ENCODE data around the gene WWOX. TPM values are rescaled to one million over a fixed set of nuclear protein-coding genes. Genes with fewer than 3 reads are reported as not detected.

The WWOX gene
- total RNA-seq, 1 experiment from 2014 or later: 28.3 TPM

DNA sequence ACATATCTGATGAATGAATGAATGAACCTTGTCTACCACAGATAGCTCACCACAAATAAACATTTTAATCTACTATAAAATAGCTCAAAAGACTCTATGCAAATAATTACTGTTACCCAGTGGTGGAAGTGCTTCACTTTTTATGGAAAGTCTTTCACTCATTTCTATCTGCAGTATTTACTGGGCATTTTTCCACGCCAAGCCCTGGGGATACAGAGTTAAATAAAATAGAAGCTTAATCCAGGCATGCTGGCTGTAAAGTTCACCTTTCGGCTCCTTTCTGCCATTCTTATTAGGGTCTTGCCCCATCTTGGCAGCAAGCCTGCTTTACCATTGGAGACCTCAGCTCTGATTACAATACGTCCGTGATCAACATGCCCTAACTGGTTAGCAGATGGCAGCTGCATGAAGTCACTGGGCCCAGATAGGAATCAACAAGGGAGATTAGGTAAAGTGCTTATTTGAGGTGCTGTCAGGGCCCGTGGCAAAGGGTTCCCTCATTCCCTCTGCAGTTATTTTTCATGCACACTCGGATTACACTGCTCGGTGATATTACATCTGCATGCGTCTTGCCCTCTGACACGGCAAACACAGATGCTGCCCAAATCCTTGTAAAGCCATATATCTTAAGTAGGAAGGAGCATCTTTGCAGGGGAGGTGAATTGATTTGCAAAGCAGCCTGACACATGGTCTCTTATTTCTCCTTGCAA lies 648.9 kb downstream of the WWOX start:
- ChIA-PET POLR2A (ENCODE audit: unreplicated experiment) (no interaction called here), CTCF (no interaction called here)
- no peak overlapping the region for H3K27ac ChIP-seq (ENCODE audit: low read length)
- ATAC-seq: no peak
- TF ChIP-seq CTCF (conservative IDR thresholded peaks at IDR 0.05; ENCODE audit: low read depth, low read length) (no peak), EZH2phosphoT487 (IDR thresholded peaks at IDR 0.05; ENCODE audit: borderline replicate concordance, low read length) (no peak), EZH2 (IDR thresholded peaks at IDR 0.05; ENCODE audit: low read length, unreplicated experiment) (no peak)
- intact Hi-C loops (cut with micrococcal nuclease): no loop called here
- no peak overlapping the region for H3K9ac ChIP-seq (ENCODE audit: low read length)
- H4K20me1 ChIP-seq (ENCODE audit: low read length): no peaks in the 10 kb centered on the region
- no peak overlapping the region for H3K4me2 ChIP-seq (ENCODE audit: low read length)
- BruUV-seq (replicated peaks): no TSS peak
- no peaks in the 10 kb centered on the region for H3K27me3 ChIP-seq (ENCODE audit: low read length)
- no peak overlapping the region for H2AFZ ChIP-seq (ENCODE audit: low read length)
- no peaks in the 10 kb centered on the region for H3K36me3 ChIP-seq (ENCODE audit: low read depth, low read length)
- H3K79me2 ChIP-seq (ENCODE audit: low read length): no peaks in the 10 kb centered on the region
- H3K9me2 ChIP-seq (replicated peaks; ENCODE audit: low read length): no peaks in the 10 kb centered on the region
- no peaks in the 10 kb centered on the region for H3K9me3 ChIP-seq (ENCODE audit: low read length)
- no peak overlapping the region for H3K4me3 ChIP-seq (ENCODE audit: low read length)
- H3K4me1 ChIP-seq (ENCODE audit: insufficient read depth, low read length): no peaks in the 10 kb centered on the region
- H3F3A ChIP-seq (ENCODE audit: low read length, unreplicated experiment): no peaks in the 10 kb centered on the region
- DNase-seq: no peak

DNA sequence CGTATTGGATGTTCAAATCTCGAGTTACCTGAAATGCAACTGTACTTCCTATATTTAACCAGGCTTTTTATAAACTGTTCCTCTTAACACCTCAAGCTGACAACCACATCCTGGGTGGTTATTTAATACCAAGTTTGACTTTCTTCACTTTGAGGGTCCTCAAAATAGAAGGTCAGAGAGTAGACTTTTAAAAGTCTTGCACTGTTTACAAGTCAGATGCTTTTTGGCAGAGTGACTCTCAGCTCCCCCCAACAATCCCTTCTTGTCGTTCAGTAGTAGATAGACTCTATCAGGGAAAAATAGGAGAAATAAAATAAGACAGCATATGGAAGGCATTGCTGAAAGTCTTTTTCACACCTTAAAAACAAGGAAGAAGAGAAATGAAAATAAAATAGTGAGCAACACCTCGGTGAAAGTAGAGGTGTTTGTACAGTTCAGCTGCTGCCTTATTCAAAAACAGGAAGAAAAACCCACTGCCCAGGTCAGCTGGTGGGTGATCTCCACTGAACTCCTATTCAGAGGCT lies 650.4 kb downstream of the WWOX start:
- H3K9me3 ChIP-seq (ENCODE audit: low read length): no peaks in the 10 kb centered on the region
- no peak for TF ChIP-seq EZH2phosphoT487 (IDR thresholded peaks at IDR 0.05; ENCODE audit: borderline replicate concordance, low read length)
- no peak for TF ChIP-seq EZH2 (IDR thresholded peaks at IDR 0.05; ENCODE audit: low read length, unreplicated experiment)
- TF ChIP-seq CTCF (conservative IDR thresholded peaks at IDR 0.05; ENCODE audit: low read depth, low read length): no peak
- H3K36me3 ChIP-seq (ENCODE audit: low read depth, low read length): no peaks in the 10 kb centered on the region
- no peaks in the 10 kb centered on the region for H3K9me2 ChIP-seq (replicated peaks; ENCODE audit: low read length)
- no peak overlapping the region for H2AFZ ChIP-seq (ENCODE audit: low read length)
- intact Hi-C loops (cut with micrococcal nuclease): no loop called here
- no peaks in the 10 kb centered on the region for H3K4me1 ChIP-seq (ENCODE audit: insufficient read depth, low read length)
- no TSS peak for BruUV-seq (replicated peaks)
- no peak overlapping the region for H3K9ac ChIP-seq (ENCODE audit: low read length)
- H3K79me2 ChIP-seq (ENCODE audit: low read length): no peaks in the 10 kb centered on the region
- H3F3A ChIP-seq (ENCODE audit: low read length, unreplicated experiment): no peaks in the 10 kb centered on the region
- no peaks in the 10 kb centered on the region for H3K27me3 ChIP-seq (ENCODE audit: low read length)
- H3K27ac ChIP-seq (ENCODE audit: low read length): no peak overlapping the region
- H3K4me3 ChIP-seq (ENCODE audit: low read length): no peak overlapping the region
- H3K4me2 ChIP-seq (ENCODE audit: low read length): no peak overlapping the region
- ChIA-PET POLR2A (ENCODE audit: unreplicated experiment) (no interaction called here), CTCF (no interaction called here)
- no peak for DNase-seq
- H4K20me1 ChIP-seq (ENCODE audit: low read length): no peaks in the 10 kb centered on the region
- ATAC-seq: no peak

DNA sequence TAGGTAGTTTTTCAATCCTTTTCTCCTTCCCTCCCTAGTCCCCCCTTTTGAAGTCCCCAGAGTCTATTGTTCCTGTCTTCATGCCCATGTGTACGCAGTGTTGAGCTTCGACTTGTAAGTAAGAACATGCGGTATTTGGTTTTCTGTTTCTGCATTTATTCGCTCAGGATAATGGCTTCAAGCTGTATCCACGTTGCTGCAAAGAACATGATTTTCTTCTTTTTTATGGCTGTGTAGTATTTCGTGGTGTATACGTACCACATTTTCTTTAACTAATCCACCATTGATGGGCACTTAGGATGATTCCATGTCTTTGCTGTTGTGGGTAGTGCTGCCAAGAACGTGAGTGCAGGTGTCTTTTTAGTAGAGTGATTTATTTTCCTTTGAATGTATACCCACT lies 651.2 kb downstream of the WWOX start:
- Histone ChIP-seq H3K9me2 (replicated peaks; ENCODE audit: low read length) (no peaks in the 10 kb centered on the region), H3K4me1 (ENCODE audit: insufficient read depth, low read length) (no peaks in the 10 kb centered on the region), H3K4me3 (ENCODE audit: low read length) (no peak overlapping the region), H3K27ac (ENCODE audit: low read length) (no peak overlapping the region), H3K9ac (ENCODE audit: low read length) (no peak overlapping the region), H3K27me3 (ENCODE audit: low read length) (no peaks in the 10 kb centered on the region), H3K36me3 (ENCODE audit: low read depth, low read length) (no peaks in the 10 kb centered on the region), H4K20me1 (ENCODE audit: low read length) (no peaks in the 10 kb centered on the region), H3K9me3 (ENCODE audit: low read length) (no peaks in the 10 kb centered on the region), H3K79me2 (ENCODE audit: low read length) (no peaks in the 10 kb centered on the region), H3F3A (ENCODE audit: low read length, unreplicated experiment) (no peaks in the 10 kb centered on the region), H2AFZ (ENCODE audit: low read length) (no peak overlapping the region), H3K4me2 (ENCODE audit: low read length) (no peak overlapping the region)
- DNase-seq (no peak), ATAC-seq (no peak)
- ChIA-PET POLR2A (ENCODE audit: unreplicated experiment) (no interaction called here), CTCF (no interaction called here)
- BruUV-seq (replicated peaks): no TSS peak
- intact Hi-C loops (cut with micrococcal nuclease): no loop called here
- TF ChIP-seq EZH2 (IDR thresholded peaks at IDR 0.05; ENCODE audit: low read length, unreplicated experiment) (no peak), CTCF (conservative IDR thresholded peaks at IDR 0.05; ENCODE audit: low read depth, low read length) (no peak), EZH2phosphoT487 (IDR thresholded peaks at IDR 0.05; ENCODE audit: borderline replicate concordance, low read length) (no peak)
